NCI-H128 (cell line): Measurements from ENCODE around the gene KCNS1.
"Not testable (repeated sequence)": the region's sequence is repeated elsewhere in the genome, so short reads cannot be mapped to it uniquely, and the experiment has no call there.

Experiments used
- DNase-seq: peaks from one replicate; lab custom pipeline; 2025; ENCODE audit not compliant: unreplicated experiment; lab: John Stamatoyannopoulos, UW

KCNS1 gene

GRCh38 chr20:45080867-45081624 is 19.9 kb downstream of the KCNS1 start:
- DNase-seq: no peak

DNA sequence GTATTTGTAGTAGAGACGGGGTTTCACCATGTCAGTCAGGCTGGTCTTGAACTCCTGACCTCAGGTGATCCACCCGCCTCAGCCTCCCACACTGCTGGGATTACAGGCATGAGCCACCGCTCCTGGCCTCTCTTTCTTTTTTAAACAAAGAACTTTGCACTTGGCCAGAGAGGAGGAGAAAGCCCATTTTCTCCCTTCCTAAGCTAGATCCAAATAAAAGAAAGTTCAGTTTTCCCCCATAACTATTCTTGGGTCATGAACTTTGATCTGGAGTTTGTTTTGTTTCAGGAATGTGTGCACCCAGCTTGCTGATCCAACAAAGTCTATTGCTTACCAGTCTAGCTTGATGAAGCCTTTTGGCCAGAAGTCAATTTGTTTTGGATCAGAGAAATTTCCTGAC is 23.4 kb downstream of the KCNS1 start:
- DNase-seq: no peak

GRCh38 chr20:45073221-45073620 is 27.7 kb downstream of the KCNS1 start:
- DNase-seq: no peak

GRCh38 chr20:45072066-45072465 is 28.9 kb downstream of the KCNS1 start:
- DNase-seq: no peak

GRCh38 chr20:45070932-45071632 is 29.8 kb downstream of the KCNS1 start:
- DNase-seq: no peak

GRCh38 chr20:45069261-45069660 is 31.7 kb downstream of the KCNS1 start:
- DNase-seq: no peak

DNA sequence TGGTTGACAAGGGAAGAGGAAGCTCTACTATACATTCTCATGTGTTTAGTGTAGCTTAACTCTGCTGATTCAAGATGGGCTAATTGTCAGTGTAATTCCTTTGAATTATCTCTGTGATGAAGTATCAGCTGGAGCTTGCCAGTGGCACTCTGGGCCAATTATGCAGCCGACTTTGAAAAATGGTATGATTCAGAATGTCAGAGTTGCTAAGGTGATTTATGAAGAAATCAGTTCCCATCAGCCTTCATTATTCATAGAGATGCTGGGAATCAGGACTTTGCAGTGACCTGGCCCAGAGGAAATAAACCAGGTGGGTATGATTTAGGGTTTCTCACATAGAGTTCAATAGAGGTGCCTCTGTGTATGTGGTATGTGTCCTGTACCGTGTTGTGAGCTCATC is 33.4 kb downstream of the KCNS1 start:
- DNase-seq: no peak

- DNase-seq: no peak
Measured at GRCh38 chr20:45067087-45067486, 33.8 kb downstream of the KCNS1 start.

DNA sequence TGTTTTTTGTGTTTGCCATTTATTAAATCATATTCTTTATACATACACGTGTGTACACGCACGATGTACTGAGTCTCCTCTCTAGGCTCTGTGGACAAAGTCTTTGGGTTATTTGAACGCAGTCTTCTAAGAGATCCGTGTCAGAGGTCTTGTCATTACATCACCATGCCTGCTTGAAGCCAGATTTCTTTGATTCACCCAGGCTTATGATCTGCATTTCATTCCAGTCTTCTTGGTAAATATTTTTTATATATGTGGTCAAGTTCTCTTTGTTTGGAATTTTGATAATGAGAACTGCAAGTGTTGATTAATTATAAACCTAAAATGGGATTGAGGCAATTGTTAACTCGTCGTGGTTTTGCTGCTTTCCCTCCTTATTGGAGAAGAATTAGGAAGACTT is 34.6 kb downstream of the KCNS1 start:
- no peak for DNase-seq

GRCh38 chr20:45064812-45065211 is 36.1 kb downstream of the KCNS1 start:
- no peak for DNase-seq

- DNase-seq: not testable (repeated sequence)
Measured at GRCh38 chr20:45063107-45063506, 37.8 kb downstream of the KCNS1 start.

- DNase-seq: no peak
Measured at GRCh38 chr20:45061244-45061643, 39.7 kb downstream of the KCNS1 start.

- DNase-seq: no peak
Measured at GRCh38 chr20:45060294-45060693, 40.6 kb downstream of the KCNS1 start.

GRCh38 chr20:45059022-45059728 is 41.8 kb downstream of the KCNS1 start:
- no peak for DNase-seq

DNA sequence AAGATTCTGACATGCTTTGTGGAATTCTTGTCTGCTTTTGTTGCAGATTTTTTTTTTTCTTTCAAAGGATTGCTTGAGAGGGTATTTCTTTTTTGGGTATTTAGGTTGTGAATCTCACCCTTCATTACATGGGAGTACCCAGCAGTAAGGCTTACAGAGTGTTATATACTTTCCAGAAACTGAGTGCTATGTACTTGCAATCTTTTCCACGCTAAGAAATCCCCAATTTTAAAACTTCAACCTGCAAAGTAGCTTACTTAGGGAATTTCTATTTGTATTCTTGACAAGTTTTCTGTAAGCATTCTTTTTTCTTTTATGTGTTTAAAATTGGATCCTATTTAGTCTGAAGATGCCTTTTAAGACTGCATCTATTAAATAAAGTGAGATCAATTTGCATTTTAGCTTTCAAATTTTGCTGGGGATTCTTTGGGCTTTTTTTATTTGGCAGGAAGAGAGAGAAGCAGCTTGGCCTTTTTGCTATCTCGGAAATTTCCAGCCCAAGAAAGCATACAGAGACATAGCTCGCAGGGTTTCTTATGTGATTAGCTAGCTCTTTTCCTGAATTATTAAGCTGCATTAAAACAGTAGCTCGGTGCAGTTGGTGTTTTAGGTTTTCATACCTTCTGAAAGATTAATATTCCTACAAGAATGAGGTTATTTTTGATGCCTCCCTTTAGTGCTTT is 42.6 kb downstream of the KCNS1 start:
- no peak for DNase-seq

- DNase-seq: no peak
Measured at GRCh38 chr20:45056473-45057173, 44.3 kb downstream of the KCNS1 start.

GRCh38 chr20:45055056-45055455 is 45.9 kb downstream of the KCNS1 start:
- no peak for DNase-seq

DNA sequence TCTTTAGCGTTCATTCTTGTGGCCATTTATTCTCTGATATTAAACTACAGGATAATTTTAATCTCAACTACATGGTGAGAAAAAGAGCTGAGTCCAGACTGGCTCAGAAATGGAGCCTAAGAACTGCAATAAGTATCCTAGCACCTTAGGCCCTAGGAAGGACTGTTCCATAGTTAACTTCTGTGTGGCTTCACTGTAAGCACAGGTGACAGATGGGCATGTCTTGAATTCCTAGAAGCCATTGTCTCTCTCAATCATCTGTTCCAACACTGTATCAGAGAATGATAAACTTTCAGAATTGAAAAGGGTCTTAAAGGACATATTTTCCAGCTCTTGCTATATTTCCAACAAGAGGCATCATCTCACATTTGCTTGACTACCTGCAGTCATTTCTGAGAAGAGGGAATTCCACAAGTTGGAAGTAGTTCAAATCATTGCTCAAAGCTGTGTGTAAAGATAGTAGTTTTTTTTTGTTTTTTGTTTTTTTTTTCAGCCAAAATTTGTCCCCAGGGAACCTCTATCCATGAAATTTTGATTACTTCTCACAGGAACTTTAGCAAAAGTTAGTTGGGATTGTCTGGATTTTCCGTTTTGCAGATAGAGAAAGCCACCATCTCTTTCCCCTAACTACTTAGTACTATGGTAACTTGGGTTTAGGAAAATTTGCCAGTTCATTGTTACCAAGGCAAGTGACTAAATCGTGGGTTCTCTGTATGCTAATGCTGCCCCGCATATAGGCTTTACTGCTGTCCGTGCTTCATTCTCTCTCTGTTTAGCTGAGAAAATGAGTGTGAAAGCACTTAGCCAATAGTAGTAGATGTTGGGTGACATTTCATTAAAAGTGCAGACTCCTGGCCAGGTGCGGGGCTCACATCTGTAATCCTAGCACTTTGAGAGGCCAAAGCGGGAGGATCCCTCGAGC is 47.2 kb downstream of the KCNS1 start:
- DNase-seq: no peak

GRCh38 chr20:45052698-45053429 is 48.1 kb downstream of the KCNS1 start:
- DNase-seq: no peak
